ENCODE data around the gene IQSEC3. TPM values are rescaled to one million over a fixed set of nuclear protein-coding genes. Genes with fewer than 3 reads are reported as not detected.
A peak's percentile ranks its signal among the peaks of the same experiment; 100 is the strongest.

The IQSEC3 gene
- total and polyA plus RNA-seq, 2 of the 13 experiments (the other 11 are each of a cell fraction or from before 2014, with no cell fraction given): not detected

DNA sequence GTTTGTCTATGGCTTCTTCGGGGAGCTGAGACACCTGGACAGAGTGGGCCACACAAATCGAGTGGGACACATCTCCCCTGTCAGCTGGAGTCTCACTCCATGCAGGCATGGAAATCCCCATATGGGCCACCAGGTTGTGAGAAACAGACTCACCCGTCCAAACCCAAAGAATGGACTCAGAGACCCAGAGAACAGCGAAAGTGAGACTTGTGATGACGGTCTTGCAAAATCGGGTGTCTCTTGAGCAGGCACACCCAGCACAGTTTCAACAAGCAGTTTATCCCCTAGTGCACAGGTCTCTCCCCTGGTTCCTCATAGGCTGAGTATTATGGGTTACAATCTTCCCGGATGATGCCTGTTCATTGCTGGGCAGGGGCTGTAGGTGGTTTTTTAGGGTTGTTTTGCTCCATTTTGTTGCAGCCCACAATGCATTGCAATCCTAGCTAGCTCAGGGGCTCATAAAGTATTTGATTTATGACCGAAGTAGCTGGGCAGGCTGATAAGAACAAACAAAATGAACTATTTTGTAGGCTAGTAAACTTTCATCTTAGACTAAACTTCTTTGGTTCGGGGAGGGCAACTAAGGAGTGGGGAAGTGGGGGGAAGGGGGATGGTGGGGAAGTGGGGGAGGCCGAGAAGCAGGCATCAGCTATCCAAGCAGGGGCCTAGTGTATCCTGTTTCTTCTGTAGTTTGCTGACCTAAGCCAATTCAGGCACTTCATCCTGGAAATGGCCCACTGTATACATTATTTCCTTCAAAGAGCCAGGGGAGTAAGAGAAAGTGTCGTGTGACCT lies 45.3 kb downstream of the IQSEC3 start:
- no peak overlapping the region for H3K9ac ChIP-seq (ENCODE audit: insufficient read depth, low read depth, low read length)
- CTCF ChIA-PET (ENCODE audit: low intra/inter-chr PET ratio, low total read pairs): no interaction called here
- intact Hi-C loops (cut with micrococcal nuclease; ENCODE audit: unreplicated experiment) (no loop called here), in situ Hi-C loops (cut with HindIII; ENCODE audit: extremely low pct_ligation_motif_present, low pct_unique_long_range_greater_than_20kb) (no loop called here)
- H3K4me3 ChIP-seq (replicated peaks in 1 of 3; ENCODE audit: insufficient read depth in 1 of 3, low read depth in 2 of 3, low read length in 3 of 3): no peak overlapping the region
- FAIRE-seq (no peak), ATAC-seq (no peak), DNase-seq (ENCODE audit: low spot score) (no peak)
- peaks cover 1 to 29% of the 10 kb centered on the region in 2 experiments; a peak in 3 of 5 replicates for H3K27me3 ChIP-seq (ENCODE audit: control insufficient read depth in 1 of 2, insufficient read depth in 2 of 2, low read length in 2 of 2)
- no peaks in the 10 kb centered on the region for H3K36me3 ChIP-seq (replicated peaks in 1 of 2; ENCODE audit: control insufficient read depth in 1 of 2, insufficient read depth in 2 of 2, low read length in 2 of 2)
- no peaks in the 10 kb centered on the region for H3K79me2 ChIP-seq (ENCODE audit: insufficient read depth, low read length)
- H3K27ac ChIP-seq (ENCODE audit: extremely low read length, insufficient read depth, low read length): no peak overlapping the region
- BruUV-seq (replicated peaks): no TSS peak
- POLR2A ChIA-PET: no interaction called here
- TF ChIP-seq MAFK (conservative IDR thresholded peaks at IDR 0.05 in 1 of 2, IDR thresholded peaks at IDR 0.05 in 1 of 2; ENCODE audit: low read length in 2 of 2) (peak in 1 of 2 experiments; percentile 39; a peak in 2 of 4 replicates), ZNF576 (CRISPR knock-in tag; IDR thresholded peaks at IDR 0.05) (no peak)
- no peaks in the 10 kb centered on the region for H3K4me1 ChIP-seq (ENCODE audit: insufficient read depth, low read length)
- H3K9me3 ChIP-seq (ENCODE audit: low read length): no peaks in the 10 kb centered on the region
- H2AFZ ChIP-seq (ENCODE audit: low read length): no peak overlapping the region
- H3K4me2 ChIP-seq (ENCODE audit: low read depth, low read length): no peak overlapping the region
- WGBS (ENCODE audit: low lambda C conversion rate): 14% methylated on average over 8 of the region's 11 CpGs
- H4K20me1 ChIP-seq (ENCODE audit: insufficient read depth, low read length): no peaks in the 10 kb centered on the region

- Histone ChIP-seq H3K79me2 (ENCODE audit: insufficient read depth, low read length) (no peaks in the 10 kb centered on the region), H3K4me2 (ENCODE audit: low read depth, low read length) (no peak overlapping the region), H3K27me3 (ENCODE audit: control insufficient read depth in 1 of 2, insufficient read depth in 2 of 2, low read length in 2 of 2) (peaks cover 1 to 29% of the 10 kb centered on the region in 2 experiments; a peak in 3 of 5 replicates), H3K9me3 (ENCODE audit: low read length) (no peaks in the 10 kb centered on the region), H3K36me3 (replicated peaks in 1 of 2; ENCODE audit: control insufficient read depth in 1 of 2, insufficient read depth in 2 of 2, low read length in 2 of 2) (no peaks in the 10 kb centered on the region), H3K4me3 (replicated peaks in 1 of 3; ENCODE audit: insufficient read depth in 1 of 3, low read depth in 2 of 3, low read length in 3 of 3) (no peak overlapping the region), H2AFZ (ENCODE audit: low read length) (no peak overlapping the region), H3K9ac (ENCODE audit: insufficient read depth, low read depth, low read length) (no peak overlapping the region), H4K20me1 (ENCODE audit: insufficient read depth, low read length) (no peaks in the 10 kb centered on the region), H3K27ac (ENCODE audit: extremely low read length, insufficient read depth, low read length) (no peak overlapping the region), H3K4me1 (ENCODE audit: insufficient read depth, low read length) (no peaks in the 10 kb centered on the region)
- DNase-seq (ENCODE audit: low spot score) (no peak), FAIRE-seq (no peak), ATAC-seq (no peak)
- WGBS (ENCODE audit: low lambda C conversion rate): 0% methylated on average over 4 of the region's 4 CpGs
- CTCF ChIA-PET (ENCODE audit: low intra/inter-chr PET ratio, low total read pairs): no interaction called here
- no TSS peak for BruUV-seq (replicated peaks)
- in situ Hi-C loops (cut with HindIII; ENCODE audit: extremely low pct_ligation_motif_present, low pct_unique_long_range_greater_than_20kb) (no loop called here), intact Hi-C loops (cut with micrococcal nuclease; ENCODE audit: unreplicated experiment) (no loop called here)
- POLR2A ChIA-PET: no interaction called here
- TF ChIP-seq ZFP82 (CRISPR knock-in tag; IDR thresholded peaks at IDR 0.05; ENCODE audit: borderline replicate concordance): no peak
- TF ChIP-seq NR2C2 (CRISPR knock-in tag; IDR thresholded peaks at IDR 0.05; ENCODE audit: borderline replicate concordance): no peak
- TF ChIP-seq ZNF264 (CRISPR knock-in tag; IDR thresholded peaks at IDR 0.05): no peak
- TF ChIP-seq HMGA1 (CRISPR knock-in tag; conservative IDR thresholded peaks at IDR 0.05): no peak
- no peak for TF ChIP-seq TGIF2 (CRISPR knock-in tag; IDR thresholded peaks at IDR 0.05)
- no peak for TF ChIP-seq HMG20A (CRISPR knock-in tag; IDR thresholded peaks at IDR 0.05; ENCODE audit: borderline replicate concordance)
- TF ChIP-seq, protein P1, sequence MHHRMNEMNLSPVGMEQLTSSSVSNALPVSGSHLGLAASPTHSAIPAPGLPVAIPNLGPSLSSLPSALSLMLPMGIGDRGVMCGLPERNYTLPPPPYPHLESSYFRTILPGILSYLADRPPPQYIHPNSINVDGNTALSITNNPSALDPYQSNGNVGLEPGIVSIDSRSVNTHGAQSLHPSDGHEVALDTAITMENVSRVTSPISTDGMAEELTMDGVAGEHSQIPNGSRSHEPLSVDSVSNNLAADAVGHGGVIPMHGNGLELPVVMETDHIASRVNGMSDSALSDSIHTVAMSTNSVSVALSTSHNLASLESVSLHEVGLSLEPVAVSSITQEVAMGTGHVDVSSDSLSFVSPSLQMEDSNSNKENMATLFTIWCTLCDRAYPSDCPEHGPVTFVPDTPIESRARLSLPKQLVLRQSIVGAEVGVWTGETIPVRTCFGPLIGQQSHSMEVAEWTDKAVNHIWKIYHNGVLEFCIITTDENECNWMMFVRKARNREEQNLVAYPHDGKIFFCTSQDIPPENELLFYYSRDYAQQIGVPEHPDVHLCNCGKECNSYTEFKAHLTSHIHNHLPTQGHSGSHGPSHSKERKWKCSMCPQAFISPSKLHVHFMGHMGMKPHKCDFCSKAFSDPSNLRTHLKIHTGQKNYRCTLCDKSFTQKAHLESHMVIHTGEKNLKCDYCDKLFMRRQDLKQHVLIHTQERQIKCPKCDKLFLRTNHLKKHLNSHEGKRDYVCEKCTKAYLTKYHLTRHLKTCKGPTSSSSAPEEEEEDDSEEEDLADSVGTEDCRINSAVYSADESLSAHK (CRISPR knock-in tag; IDR thresholded peaks at IDR 0.05; ENCODE audit: borderline replicate concordance): no peak
- TF ChIP-seq MTA3 (CRISPR knock-in tag; IDR thresholded peaks at IDR 0.05): no peak
- TF ChIP-seq HNRNPLL (IDR thresholded peaks at IDR 0.05; ENCODE audit: low read depth, low read length, poor library complexity, severe bottlenecking): no peak
- TF ChIP-seq TAF1 (CRISPR knock-in tag; IDR thresholded peaks at IDR 0.05): no peak
- no peak for TF ChIP-seq GATA4 (IDR thresholded peaks at IDR 0.05; ENCODE audit: borderline replicate concordance, low read depth)
- no peak for TF ChIP-seq MAFF (IDR thresholded peaks at IDR 0.05; ENCODE audit: low read depth, low read length)
- TF ChIP-seq ZNF543 (CRISPR knock-in tag; IDR thresholded peaks at IDR 0.05): no peak
Observed at GRCh38 chr12:113347-113746, 46.8 kb downstream of the IQSEC3 start.
